Measurements from ENCODE around the gene LDLRAD3.

Gene LDLRAD3

DNA sequence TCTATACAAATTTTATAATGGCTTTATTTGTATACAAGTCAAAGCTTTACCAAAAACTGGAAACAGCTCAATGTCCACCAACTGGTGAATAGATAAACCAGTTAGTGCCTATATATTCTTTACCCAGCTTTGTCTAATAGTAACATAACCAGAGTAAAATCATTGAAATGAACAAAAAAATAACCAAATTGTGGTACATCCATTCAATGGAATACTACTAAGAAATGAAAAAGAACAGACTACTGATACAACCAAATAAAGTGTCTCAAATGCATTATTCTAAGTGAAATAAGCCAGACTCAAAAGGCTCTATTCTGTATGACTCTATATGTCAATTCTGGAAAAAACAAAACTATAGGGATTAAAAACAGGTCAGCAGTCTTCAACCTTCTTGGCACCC is 40.9 kb upstream of the LDLRAD3 start:
- ATAC-seq: no peak
- no peak for TF ChIP-seq ZNF565 (CRISPR knock-in tag; conservative IDR thresholded peaks at IDR 0.05; ENCODE audit: low read depth)
- peak; percentile 100 for TF ChIP-seq ZNF8 (CRISPR knock-in tag; IDR thresholded peaks at IDR 0.05)

DNA sequence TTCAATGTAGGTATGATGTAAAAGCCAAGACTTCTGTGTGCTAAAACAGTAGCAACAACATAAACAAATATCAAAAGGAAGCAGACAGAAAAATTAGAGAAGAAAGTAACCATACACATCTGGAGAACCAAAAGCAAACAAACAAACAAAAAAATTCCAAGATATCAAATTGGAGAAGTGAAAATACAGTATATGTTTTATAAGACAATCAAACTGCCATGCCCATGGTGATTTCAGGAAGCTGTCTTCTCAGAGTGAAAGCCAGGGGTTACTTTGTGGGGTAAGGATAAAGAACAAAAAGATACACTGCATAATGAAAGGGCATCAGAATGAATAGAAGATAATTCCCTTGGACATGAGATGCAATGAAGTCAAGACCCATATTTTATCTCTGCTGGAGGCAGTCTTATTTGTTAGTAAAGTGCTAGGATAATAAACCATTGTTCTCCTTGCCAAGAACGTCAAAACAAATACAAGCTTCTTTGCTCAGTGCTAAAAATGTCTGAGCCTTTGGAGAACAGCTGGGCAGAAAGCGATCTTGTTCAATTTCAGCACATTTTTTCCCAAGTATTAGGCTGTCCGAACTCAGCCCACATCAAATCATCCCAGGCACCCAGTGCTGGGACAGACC is 38.1 kb upstream of the LDLRAD3 start:
- TF ChIP-seq TCF4 (CRISPR knock-in tag; IDR thresholded peaks at IDR 0.05; ENCODE audit: borderline replicate concordance) (no peak), ISL1 (CRISPR knock-in tag; IDR thresholded peaks at IDR 0.05) (no peak), TOX (CRISPR knock-in tag; IDR thresholded peaks at IDR 0.05; ENCODE audit: borderline replicate concordance) (no peak), ZNF70 (CRISPR knock-in tag; IDR thresholded peaks at IDR 0.05) (no peak)
- TF ChIP-seq, protein P1, sequence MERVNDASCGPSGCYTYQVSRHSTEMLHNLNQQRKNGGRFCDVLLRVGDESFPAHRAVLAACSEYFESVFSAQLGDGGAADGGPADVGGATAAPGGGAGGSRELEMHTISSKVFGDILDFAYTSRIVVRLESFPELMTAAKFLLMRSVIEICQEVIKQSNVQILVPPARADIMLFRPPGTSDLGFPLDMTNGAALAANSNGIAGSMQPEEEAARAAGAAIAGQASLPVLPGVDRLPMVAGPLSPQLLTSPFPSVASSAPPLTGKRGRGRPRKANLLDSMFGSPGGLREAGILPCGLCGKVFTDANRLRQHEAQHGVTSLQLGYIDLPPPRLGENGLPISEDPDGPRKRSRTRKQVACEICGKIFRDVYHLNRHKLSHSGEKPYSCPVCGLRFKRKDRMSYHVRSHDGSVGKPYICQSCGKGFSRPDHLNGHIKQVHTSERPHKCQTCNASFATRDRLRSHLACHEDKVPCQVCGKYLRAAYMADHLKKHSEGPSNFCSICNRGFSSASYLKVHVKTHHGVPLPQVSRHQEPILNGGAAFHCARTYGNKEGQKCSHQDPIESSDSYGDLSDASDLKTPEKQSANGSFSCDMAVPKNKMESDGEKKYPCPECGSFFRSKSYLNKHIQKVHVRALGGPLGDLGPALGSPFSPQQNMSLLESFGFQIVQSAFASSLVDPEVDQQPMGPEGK (CRISPR knock-in tag; IDR thresholded peaks at IDR 0.05; ENCODE audit: borderline replicate concordance): no peak
- TF ChIP-seq, protein P2, sequence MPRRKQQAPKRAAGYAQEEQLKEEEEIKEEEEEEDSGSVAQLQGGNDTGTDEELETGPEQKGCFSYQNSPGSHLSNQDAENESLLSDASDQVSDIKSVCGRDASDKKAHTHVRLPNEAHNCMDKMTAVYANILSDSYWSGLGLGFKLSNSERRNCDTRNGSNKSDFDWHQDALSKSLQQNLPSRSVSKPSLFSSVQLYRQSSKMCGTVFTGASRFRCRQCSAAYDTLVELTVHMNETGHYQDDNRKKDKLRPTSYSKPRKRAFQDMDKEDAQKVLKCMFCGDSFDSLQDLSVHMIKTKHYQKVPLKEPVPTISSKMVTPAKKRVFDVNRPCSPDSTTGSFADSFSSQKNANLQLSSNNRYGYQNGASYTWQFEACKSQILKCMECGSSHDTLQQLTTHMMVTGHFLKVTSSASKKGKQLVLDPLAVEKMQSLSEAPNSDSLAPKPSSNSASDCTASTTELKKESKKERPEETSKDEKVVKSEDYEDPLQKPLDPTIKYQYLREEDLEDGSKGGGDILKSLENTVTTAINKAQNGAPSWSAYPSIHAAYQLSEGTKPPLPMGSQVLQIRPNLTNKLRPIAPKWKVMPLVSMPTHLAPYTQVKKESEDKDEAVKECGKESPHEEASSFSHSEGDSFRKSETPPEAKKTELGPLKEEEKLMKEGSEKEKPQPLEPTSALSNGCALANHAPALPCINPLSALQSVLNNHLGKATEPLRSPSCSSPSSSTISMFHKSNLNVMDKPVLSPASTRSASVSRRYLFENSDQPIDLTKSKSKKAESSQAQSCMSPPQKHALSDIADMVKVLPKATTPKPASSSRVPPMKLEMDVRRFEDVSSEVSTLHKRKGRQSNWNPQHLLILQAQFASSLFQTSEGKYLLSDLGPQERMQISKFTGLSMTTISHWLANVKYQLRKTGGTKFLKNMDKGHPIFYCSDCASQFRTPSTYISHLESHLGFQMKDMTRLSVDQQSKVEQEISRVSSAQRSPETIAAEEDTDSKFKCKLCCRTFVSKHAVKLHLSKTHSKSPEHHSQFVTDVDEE (CRISPR knock-in tag; IDR thresholded peaks at IDR 0.05): no peak
- TF ChIP-seq, protein P3, sequence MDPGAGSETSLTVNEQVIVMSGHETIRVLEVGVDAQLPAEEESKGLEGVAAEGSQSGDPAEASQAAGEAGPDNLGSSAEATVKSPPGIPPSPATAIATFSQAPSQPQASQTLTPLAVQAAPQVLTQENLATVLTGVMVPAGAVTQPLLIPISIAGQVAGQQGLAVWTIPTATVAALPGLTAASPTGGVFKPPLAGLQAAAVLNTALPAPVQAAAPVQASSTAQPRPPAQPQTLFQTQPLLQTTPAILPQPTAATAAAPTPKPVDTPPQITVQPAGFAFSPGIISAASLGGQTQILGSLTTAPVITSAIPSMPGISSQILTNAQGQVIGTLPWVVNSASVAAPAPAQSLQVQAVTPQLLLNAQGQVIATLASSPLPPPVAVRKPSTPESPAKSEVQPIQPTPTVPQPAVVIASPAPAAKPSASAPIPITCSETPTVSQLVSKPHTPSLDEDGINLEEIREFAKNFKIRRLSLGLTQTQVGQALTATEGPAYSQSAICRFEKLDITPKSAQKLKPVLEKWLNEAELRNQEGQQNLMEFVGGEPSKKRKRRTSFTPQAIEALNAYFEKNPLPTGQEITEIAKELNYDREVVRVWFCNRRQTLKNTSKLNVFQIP (CRISPR knock-in tag; IDR thresholded peaks at IDR 0.05; ENCODE audit: borderline replicate concordance, low read depth): no peak
- no peak for ATAC-seq

DNA sequence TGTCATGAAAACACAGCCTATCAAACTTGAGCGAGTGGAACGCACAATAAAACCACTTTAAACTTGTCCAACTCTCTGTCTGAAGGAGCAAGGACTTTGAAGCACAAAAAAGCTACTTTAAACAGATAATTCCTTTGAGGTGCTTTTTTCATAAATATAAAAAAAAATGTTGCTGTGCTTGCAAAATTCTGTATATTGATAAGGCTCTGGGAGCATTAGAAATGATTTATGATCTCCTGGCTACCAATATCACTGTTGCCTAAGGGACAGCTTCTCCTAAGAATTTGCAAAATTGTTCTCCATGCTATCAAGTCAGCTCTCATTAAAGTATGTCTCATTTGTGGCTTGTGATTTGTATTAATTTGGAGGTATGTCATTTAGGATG is 37.6 kb upstream of the LDLRAD3 start:
- no peak for ATAC-seq
- TF ChIP-seq ISL1 (CRISPR knock-in tag; IDR thresholded peaks at IDR 0.05) (no peak), TOX (CRISPR knock-in tag; IDR thresholded peaks at IDR 0.05; ENCODE audit: borderline replicate concordance) (no peak), TCF4 (CRISPR knock-in tag; IDR thresholded peaks at IDR 0.05; ENCODE audit: borderline replicate concordance) (no peak), ZNF70 (CRISPR knock-in tag; IDR thresholded peaks at IDR 0.05) (no peak), OSR1 (CRISPR knock-in tag; IDR thresholded peaks at IDR 0.05) (no peak), RARB (CRISPR knock-in tag; IDR thresholded peaks at IDR 0.05) (no peak), ESRRG (CRISPR knock-in tag; IDR thresholded peaks at IDR 0.05) (no peak), ZFP30 (CRISPR knock-in tag; IDR thresholded peaks at IDR 0.05) (no peak), ZC3H10 (CRISPR knock-in tag; IDR thresholded peaks at IDR 0.05) (no peak), SNAI2 (CRISPR knock-in tag; IDR thresholded peaks at IDR 0.05) (no peak), ZNF565 (CRISPR knock-in tag; conservative IDR thresholded peaks at IDR 0.05; ENCODE audit: low read depth) (no peak), CSDC2 (CRISPR knock-in tag; IDR thresholded peaks at IDR 0.05) (no peak), GLIS3 (CRISPR knock-in tag; IDR thresholded peaks at IDR 0.05) (no peak), ARNTL (CRISPR knock-in tag; IDR thresholded peaks at IDR 0.05; ENCODE audit: borderline replicate concordance, low read depth) (no peak), PPARA (CRISPR knock-in tag; IDR thresholded peaks at IDR 0.05; ENCODE audit: borderline replicate concordance) (no peak)
- TF ChIP-seq, protein P4, sequence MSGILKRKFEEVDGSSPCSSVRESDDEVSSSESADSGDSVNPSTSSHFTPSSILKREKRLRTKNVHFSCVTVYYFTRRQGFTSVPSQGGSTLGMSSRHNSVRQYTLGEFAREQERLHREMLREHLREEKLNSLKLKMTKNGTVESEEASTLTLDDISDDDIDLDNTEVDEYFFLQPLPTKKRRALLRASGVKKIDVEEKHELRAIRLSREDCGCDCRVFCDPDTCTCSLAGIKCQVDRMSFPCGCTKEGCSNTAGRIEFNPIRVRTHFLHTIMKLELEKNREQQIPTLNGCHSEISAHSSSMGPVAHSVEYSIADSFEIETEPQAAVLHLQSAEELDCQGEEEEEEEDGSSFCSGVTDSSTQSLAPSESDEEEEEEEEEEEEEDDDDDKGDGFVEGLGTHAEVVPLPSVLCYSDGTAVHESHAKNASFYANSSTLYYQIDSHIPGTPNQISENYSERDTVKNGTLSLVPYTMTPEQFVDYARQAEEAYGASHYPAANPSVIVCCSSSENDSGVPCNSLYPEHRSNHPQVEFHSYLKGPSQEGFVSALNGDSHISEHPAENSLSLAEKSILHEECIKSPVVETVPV (CRISPR knock-in tag; IDR thresholded peaks at IDR 0.05): no peak
- TF ChIP-seq, protein P1 (CRISPR knock-in tag; IDR thresholded peaks at IDR 0.05; ENCODE audit: borderline replicate concordance): no peak
- TF ChIP-seq, protein P3 (CRISPR knock-in tag; IDR thresholded peaks at IDR 0.05; ENCODE audit: borderline replicate concordance, low read depth): no peak
- TF ChIP-seq, protein P5, sequence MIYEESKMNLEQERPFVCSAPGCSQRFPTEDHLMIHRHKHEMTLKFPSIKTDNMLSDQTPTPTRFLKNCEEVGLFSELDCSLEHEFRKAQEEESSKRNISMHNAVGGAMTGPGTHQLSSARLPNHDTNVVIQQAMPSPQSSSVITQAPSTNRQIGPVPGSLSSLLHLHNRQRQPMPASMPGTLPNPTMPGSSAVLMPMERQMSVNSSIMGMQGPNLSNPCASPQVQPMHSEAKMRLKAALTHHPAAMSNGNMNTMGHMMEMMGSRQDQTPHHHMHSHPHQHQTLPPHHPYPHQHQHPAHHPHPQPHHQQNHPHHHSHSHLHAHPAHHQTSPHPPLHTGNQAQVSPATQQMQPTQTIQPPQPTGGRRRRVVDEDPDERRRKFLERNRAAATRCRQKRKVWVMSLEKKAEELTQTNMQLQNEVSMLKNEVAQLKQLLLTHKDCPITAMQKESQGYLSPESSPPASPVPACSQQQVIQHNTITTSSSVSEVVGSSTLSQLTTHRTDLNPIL (CRISPR knock-in tag; IDR thresholded peaks at IDR 0.05; ENCODE audit: low read depth): no peak

Data from SK-N-SH treated with all-trans-retinoic acid at 6 μM for 48 hours (cell line).